GM12864 (cell line): ENCODE results near the gene MLXIPL.

Source experiments
- DNase-seq: peaks from one replicate; pipeline ENCODE4 v3.0.0-alpha.2; 2011; ENCODE audit warnings: low read depth
- H3K4me3 ChIP-seq: 2 replicates; pipeline ENCODE4 v1.5.1; 2011; ENCODE audit warnings: mild to moderate bottlenecking, low read depth, low read length, control low read depth
- CTCF ChIP-seq: IDR thresholded peaks from 2 replicates; pipeline ENCODE4 v1.5.1; 2011; ENCODE audit warnings: low read depth, mild to moderate bottlenecking, moderate library complexity, low read length, control low read depth, inconsistent platforms; ENCODE audit errors: missing control alignments

Gene MLXIPL

DNA sequence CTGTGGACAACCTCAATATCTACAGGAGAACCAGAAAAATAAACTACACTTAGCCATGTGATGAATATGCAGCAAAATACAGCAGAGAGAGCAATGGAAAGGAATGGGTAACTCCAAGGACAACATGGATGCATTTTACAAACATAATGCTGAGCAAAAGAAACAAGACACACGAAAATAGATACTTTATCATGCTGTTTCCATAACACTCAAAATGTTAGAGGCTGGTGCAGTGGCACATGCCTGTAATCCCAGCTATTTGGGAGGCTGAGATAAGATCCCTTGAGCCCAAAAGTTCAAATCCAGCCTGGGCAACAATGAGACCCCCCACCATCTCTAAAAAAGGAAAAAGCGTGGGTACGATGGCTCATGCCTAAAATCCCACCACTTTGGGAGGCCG, 75.1 kb downstream of the MLXIPL start:
- no peak overlapping the region for H3K4me3 ChIP-seq
- TF ChIP-seq CTCF = no peak
- no peak for DNase-seq

GRCh38 chr7:73547841-73548240, 76.5 kb downstream of the MLXIPL start:
- DNase-seq = no peak
- H3K4me3 ChIP-seq = no peak overlapping the region
- no peak for TF ChIP-seq CTCF

DNA sequence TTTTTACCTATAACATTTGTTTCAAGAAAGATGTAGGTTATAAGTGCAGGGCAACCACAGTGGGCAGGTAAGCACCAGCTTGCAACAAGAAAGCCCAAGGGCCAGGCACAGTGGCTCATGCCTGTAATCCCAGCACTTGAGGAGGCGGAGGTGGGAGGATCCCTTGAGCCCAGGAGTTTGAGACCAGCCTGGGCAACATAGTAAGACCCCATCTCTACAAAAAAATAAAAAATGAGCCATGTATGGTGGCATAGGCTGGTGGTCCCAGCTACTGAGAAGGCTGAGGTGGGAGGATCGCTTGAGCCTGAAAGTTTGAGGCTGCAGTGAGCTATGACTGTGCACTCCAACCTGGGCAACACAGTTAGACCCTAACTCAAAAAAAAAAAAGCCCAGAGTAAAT, 79.6 kb downstream of the MLXIPL start:
- TF ChIP-seq CTCF = no peak
- H3K4me3 ChIP-seq = no peak overlapping the region
- no peak for DNase-seq
